Dendritic cell treated with granulocyte-macrophage colony-stimulating factor and Interleukin-4, amounts not matched to agents 40 ng/mL and 50 ng/mL, for 4 days (primary cell): ENCODE measurements around the gene MED25.

Experiments used
- H3K27ac Mint-ChIP-seq: one replicate; pipeline ENCODE4 v1.8.0; 2022; ENCODE audit warnings: mild to moderate bottlenecking, mixed read lengths
- H3K27me3 Mint-ChIP-seq: one replicate; pipeline ENCODE4 v1.8.0; 2022; ENCODE audit warnings: mild to moderate bottlenecking, mixed read lengths
- H3K36me3 Mint-ChIP-seq: one replicate; pipeline ENCODE4 v1.8.0; 2022; ENCODE audit warnings: low read depth, mixed read lengths
- H3K4me1 Mint-ChIP-seq: one replicate; pipeline ENCODE4 v1.8.0; 2022; ENCODE audit warnings: low read depth, mixed read lengths
- H3K4me3 Mint-ChIP-seq: one replicate; pipeline ENCODE4 v1.8.0; 2022; ENCODE audit warnings: mild to moderate bottlenecking, moderate library complexity, mixed read lengths
- H3K9me3 Mint-ChIP-seq: one replicate; pipeline ENCODE4 v1.8.0; 2022; ENCODE audit warnings: mixed read lengths
- intact Hi-C: fragments of 100-400 bp; cut with micrococcal nuclease; formaldehyde crosslinking; loops from one replicate; pipeline ENCODE4 v1.15.0; 2022

MED25 gene

DNA sequence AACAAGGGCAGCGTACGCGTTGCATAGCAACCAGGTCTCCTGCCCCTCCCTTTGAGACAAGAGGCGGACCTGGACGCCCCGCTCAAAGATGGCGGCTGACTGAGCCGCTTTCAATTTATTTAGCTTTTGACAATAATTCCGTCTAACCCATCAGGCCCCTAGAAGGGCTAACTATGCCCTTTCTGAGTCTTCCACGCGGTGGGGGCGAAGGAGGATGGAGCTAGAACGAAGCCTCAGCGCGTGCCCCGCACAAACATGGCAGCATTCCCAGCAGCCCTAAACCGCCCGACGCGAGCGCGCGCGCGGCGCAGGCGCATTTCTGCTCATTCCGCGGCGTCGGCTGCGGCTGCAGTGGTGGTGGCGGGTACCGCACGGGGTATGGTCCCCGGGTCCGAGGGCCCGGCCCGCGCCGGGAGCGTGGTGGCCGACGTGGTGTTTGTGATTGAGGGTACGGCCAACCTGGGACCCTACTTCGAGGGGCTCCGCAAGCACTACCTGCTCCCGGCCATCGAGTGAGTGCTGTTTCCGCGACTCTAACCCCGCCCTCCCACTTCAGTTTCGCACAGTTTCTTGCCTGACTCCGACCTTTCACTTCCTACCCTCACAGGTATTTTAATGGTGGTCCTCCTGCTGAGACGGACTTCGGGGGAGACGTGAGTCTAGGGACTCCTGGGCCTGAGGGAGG lies at the start of gene MED25:
Gene MED25, plus strand, starts transcription at position 326 of the 685 bp plus-strand sequence. Its CDS starts 53 bp downstream, at position 379.
- Mint-ChIP-seq H3K4me3 (peak within 1 kb of the TSS; percentile 99), H3K9me3 (no peaks in the 10 kb centered on the region), H3K27ac (peak within 1 kb of the TSS; percentile 98), H3K27me3 (no peaks in the 10 kb centered on the region), H3K4me1 (peaks cover 34% of the 10 kb centered on the region), H3K36me3 (peaks cover 53% of the 10 kb centered on the region)
- intact Hi-C loops: loop anchor here (5.0 kb wide), 1 partner anchor 49 kb away; the partner anchor contains the start of gene PNKP

DNA sequence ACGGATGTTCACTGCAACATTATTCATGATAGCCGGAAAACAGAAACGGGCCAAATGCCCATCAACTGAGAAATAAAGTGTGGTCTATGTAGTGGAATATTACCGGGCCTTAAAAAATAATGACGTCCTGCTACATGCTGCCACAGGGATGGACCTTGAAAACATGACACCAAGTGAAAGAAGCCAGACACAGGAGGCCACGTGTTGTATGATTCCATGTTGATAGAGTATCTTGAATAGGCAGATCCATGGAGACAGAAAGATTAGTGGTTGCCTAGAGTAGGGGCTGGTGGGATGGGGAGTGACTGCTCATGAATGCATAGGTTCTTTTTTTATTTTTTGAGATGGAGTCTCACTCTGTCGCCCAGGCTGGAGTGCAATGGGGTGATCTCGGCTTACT lies 47.6 kb upstream of the MED25 start:
- Mint-ChIP-seq H3K4me3 (no peak overlapping the region), H3K27me3 (no peaks in the 10 kb centered on the region), H3K4me1 (peaks cover 62% of the 10 kb centered on the region), H3K9me3 (no peaks in the 10 kb centered on the region), H3K36me3 (peaks cover 65% of the 10 kb centered on the region), H3K27ac (no peak overlapping the region)
- intact Hi-C loops: no loop called here

DNA sequence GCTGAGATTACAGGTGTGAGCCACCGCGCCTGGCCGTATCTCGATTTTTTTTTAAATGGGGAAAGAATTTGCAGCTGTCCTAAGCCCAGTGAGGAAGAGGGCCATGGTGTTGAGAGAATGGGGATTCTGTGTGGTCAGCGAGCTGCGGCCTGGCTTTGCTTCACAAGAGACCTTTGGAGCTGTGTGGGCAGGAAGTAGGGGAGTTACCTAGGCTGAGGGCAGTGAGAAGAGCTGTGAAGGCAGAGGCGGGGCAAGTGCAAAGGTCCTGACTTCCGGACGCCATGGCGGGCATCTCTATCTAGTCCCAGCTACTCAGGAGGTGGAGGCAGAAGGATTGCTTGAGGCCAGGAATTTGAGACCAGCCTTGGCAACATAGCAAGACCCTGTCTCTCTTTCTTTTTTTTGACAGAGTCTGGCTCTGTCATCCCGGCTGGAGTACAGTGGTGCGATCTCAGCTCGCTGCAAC lies 46.4 kb upstream of the MED25 start:
- no peaks in the 10 kb centered on the region for H3K27me3 Mint-ChIP-seq
- H3K27ac Mint-ChIP-seq: no peak overlapping the region
- intact Hi-C loops: no loop called here
- no peak overlapping the region for H3K4me3 Mint-ChIP-seq
- no peaks in the 10 kb centered on the region for H3K9me3 Mint-ChIP-seq
- H3K36me3 Mint-ChIP-seq: peaks cover 77% of the 10 kb centered on the region
- peaks cover 62% of the 10 kb centered on the region for H3K4me1 Mint-ChIP-seq

DNA sequence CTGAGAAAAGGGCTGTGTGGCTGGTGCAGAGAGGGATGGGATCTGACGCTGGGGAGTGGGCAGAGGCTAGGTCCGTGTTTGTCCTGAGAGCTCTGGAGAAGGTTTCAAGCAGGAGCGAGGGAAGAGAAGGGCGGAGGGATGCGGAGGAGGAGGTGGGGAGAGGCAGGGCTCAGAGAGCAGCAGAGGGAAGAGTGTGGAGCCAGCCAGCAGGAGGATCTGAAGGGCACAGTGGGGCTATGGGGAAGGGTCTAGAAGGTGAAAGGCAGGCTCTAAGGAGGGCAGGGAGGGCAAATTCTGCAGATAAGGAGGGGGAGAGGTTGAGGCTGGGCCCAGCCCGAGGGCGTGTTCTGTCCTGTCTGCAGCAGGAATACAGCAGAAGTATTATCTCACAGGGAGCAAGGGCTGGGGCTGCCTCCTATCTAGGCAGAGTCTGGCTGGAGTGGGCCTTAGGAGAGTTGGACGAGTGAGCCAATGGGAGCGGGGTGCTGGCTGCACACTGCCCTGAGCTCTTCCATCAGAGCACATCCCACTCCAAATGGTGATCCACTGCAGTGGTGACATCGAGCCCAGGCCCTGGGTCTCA lies 45.1 kb upstream of the MED25 start:
- intact Hi-C loops: no loop called here
- H3K4me3 Mint-ChIP-seq: no peak overlapping the region
- peaks cover 67% of the 10 kb centered on the region for H3K36me3 Mint-ChIP-seq
- H3K27me3 Mint-ChIP-seq: no peaks in the 10 kb centered on the region
- H3K4me1 Mint-ChIP-seq: peaks cover 53% of the 10 kb centered on the region
- peak overlapping the region; percentile 56 for H3K27ac Mint-ChIP-seq
- H3K9me3 Mint-ChIP-seq: no peaks in the 10 kb centered on the region

DNA sequence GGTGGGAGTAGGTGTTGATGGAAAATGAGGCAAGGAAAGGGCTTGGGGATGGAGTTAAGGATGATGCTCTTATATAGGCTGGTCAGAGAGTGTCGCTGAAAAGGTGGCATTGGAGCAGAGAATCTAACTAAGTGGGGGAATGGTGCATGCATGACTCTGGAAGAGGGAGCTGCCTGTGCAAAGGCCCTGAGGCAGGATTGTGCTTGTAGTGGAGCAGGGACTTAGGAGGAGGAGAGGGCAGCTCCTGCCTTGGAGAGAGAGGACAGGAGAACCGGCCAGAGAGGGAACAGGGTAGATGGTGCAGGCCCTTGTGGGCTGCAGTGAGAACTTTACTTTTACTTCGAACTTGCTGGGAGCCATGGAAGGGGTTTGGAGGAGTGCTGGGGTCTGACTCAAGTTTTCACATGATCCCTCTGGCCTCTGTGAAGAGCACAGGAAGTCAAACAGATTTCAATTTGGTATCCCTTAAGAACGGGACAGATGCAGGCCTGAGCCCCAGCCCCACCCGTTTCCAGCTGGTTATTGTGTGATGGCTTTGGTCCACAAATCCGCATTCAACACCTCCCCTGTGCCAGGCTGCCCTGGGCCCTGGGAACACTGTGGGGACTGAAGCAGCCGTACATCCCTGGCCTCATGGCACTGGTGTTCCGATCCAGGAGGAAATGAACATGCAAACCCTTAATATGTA lies 44.3 kb upstream of the MED25 start:
- intact Hi-C loops: no loop called here
- no peaks in the 10 kb centered on the region for H3K27me3 Mint-ChIP-seq
- H3K27ac Mint-ChIP-seq: peak overlapping the region; percentile 56
- H3K36me3 Mint-ChIP-seq: peaks cover 67% of the 10 kb centered on the region
- no peaks in the 10 kb centered on the region for H3K9me3 Mint-ChIP-seq
- H3K4me1 Mint-ChIP-seq: peaks cover 52% of the 10 kb centered on the region
- no peak overlapping the region for H3K4me3 Mint-ChIP-seq

DNA sequence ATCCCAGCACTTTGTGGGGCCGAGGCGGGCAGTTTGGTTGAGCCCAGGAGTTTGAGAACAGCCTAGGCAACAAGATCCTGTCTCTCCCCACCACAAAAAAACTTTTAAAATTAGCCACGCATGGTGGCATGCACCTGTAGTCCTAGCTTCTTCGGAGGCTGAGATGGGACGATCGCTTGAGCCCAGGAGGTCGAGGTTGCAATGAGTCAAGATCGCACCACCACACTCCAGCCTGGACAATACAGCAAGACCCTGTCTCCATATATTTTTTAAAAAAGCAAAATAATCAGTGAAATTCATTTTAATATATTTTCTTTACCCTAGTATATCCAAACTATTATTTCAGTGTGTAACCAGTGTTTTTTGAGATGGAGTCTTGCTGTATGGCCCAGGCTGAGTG lies 43.1 kb upstream of the MED25 start:
- H3K36me3 Mint-ChIP-seq: peaks cover 55% of the 10 kb centered on the region
- H3K27me3 Mint-ChIP-seq: no peaks in the 10 kb centered on the region
- no peaks in the 10 kb centered on the region for H3K9me3 Mint-ChIP-seq
- intact Hi-C loops: no loop called here
- H3K27ac Mint-ChIP-seq: no peak overlapping the region
- no peak overlapping the region for H3K4me3 Mint-ChIP-seq
- peaks cover 47% of the 10 kb centered on the region for H3K4me1 Mint-ChIP-seq

DNA sequence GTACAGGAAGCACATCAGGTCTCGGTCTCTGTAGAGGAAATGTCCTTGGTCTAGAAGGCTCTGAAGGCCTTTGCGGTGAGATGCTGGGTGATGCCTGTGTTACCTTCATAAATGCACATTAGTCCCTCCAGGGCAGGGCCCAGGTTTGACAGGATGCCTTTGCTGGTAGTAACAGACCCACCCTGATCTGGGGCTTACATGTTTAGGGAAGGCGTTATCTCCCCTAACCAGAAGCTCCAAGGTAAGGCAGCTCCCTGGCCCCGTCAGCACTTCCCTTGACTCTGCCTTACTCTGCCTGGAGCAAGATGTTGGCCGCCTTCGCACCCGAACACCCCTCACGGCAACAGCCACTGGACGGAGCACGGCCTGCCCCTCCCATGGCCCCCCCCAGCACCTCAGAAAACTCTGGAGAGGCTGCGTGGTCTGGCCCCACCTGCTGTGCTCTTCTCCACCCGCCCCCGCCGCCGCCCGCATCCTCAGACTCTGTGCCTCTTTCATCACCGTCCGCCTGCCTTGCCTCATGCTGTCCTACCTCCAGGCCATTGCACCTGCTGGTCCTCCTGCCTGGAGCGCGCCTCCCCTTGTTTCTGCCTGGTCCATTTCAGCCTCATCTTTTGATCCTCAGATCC lies 42.2 kb upstream of the MED25 start:
- Mint-ChIP-seq H3K9me3 (no peaks in the 10 kb centered on the region), H3K36me3 (peaks cover 55% of the 10 kb centered on the region), H3K27ac (peak overlapping the region; percentile 56)

DNA sequence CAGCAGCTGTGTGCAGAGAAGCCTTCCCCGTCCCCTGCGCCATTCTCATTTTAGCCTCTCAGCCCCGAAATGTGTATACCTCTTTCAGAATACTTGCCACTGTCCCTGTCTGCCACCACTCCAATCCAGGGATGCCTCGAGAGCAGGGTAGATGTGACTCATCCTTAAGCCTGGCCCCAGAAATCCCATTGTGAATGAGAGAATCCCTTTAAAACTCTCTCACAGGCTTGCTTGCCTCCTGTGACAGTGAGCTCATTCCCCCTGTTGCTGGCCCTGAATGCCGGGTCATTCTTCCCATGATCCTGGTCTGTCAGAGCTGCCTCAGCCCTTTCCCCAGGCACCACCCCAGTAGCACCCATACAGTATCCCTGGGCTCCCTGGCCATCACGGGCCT lies 41.7 kb upstream of the MED25 start:
- H3K27me3 Mint-ChIP-seq: no peaks in the 10 kb centered on the region
- H3K4me1 Mint-ChIP-seq: peaks cover 56% of the 10 kb centered on the region
- peak overlapping the region; percentile 56 for H3K27ac Mint-ChIP-seq
- no peaks in the 10 kb centered on the region for H3K9me3 Mint-ChIP-seq
- intact Hi-C loops: no loop called here
- H3K4me3 Mint-ChIP-seq: no peak overlapping the region
- peaks cover 53% of the 10 kb centered on the region for H3K36me3 Mint-ChIP-seq

More for the DNA sequence above, 42.2 kb upstream of the MED25 start:
- Mint-ChIP-seq H3K4me1 (peaks cover 52% of the 10 kb centered on the region), H3K27me3 (no peaks in the 10 kb centered on the region), H3K4me3 (no peak overlapping the region)
- intact Hi-C loops: no loop called here

DNA sequence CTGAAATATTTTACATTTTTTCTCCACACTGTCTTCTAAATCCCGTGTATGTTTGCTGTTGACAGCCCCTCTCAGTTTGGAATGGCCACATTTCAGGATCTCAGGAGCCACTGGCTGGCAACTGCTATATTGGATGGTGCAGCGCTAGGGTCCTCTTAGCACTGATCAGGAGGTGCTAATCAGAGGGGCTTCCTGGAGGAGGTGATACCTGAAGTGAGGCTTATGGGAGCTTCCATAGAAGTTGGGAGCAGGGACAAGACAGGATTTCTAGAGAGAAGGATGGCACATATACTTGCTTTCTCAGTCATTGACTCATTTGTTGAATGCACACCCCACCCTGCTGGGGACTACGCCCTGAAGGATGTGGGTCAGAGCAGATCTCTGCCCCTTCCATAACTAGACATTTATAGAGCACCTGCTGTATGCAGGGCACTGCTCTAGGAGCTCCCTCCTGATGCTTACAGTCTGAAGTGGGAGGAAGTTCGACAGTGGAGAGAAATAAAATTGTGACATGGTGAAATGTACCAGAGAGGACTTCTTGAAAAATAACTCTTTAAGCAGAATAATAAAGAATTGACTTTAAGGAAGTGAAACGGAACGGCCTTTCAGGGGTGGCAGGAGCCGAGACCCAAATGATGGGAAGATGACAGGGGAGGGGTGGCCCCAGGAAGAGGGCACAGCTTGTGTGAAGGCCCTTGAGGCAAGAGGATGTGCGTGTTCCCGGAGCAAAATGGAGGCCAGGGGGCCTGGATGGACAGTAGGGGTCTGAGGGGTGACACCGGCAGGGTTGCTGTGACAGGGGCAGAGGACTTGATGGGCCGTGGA lies 38.1 kb upstream of the MED25 start:
- peak overlapping the region; percentile 78 for H3K4me3 Mint-ChIP-seq
- peak overlapping the region; percentile 96 for H3K27ac Mint-ChIP-seq
- H3K27me3 Mint-ChIP-seq: no peaks in the 10 kb centered on the region
- intact Hi-C loops: loop anchor here (2.0 kb wide), 1 partner anchor 63 kb away; no protein-coding TSS in a partner anchor
- H3K36me3 Mint-ChIP-seq: peaks cover 65% of the 10 kb centered on the region
- no peaks in the 10 kb centered on the region for H3K9me3 Mint-ChIP-seq
- H3K4me1 Mint-ChIP-seq: peaks cover 58% of the 10 kb centered on the region

DNA sequence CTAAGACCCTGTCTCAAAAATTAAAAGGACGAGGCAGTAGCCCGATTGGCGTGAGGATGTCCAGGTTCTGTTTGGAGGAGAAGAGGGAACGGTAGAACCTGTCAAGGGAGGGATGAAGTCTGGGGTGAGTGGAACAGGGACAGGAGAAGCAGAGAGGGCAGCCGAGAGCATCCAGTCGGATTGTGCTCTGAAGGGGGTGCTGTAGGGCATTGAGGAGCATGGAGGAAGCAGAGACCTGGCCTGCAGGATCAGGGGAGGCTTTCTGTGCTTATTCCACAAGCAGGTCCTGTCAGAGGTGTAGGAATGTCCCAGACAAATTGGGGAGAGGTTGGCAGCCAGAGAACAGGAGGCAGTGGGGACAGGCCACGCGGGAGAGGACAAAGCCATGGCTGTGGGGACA lies 37.2 kb upstream of the MED25 start:
- Mint-ChIP-seq H3K27ac (peak overlapping the region; percentile 96), H3K36me3 (peaks cover 67% of the 10 kb centered on the region), H3K27me3 (no peaks in the 10 kb centered on the region), H3K4me3 (peak overlapping the region; percentile 78), H3K4me1 (peaks cover 63% of the 10 kb centered on the region), H3K9me3 (no peaks in the 10 kb centered on the region)
- intact Hi-C loops: loop anchor here (2.0 kb wide), 1 partner anchor 64 kb away; no protein-coding TSS in a partner anchor

DNA sequence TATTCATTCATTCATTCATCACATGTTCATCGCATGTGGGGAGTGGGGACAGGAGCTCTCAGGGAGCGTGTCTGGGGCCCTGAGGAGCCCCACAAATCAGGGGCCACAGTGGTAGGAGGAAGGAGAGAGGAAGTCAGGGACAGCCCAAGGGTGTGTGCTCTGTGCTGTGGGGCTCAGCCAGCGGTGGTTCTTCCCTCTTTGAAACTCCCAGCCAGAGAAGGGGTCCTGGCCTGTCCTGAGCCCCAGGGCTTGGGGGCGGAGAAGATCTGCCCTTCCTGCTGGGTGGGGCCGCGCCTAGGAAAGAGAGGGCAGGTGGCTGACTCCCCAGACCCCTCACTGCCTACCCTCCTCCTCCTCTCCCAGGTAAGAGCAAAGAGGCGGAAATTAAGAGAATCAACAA lies 36.7 kb upstream of the MED25 start:
- peak overlapping the region; percentile 78 for H3K4me3 Mint-ChIP-seq
- H3K27ac Mint-ChIP-seq: peak overlapping the region; percentile 96
- H3K4me1 Mint-ChIP-seq: peaks cover 61% of the 10 kb centered on the region
- H3K27me3 Mint-ChIP-seq: no peaks in the 10 kb centered on the region
- H3K36me3 Mint-ChIP-seq: peaks cover 67% of the 10 kb centered on the region
- H3K9me3 Mint-ChIP-seq: no peaks in the 10 kb centered on the region
- intact Hi-C loops: loop anchor here (2.0 kb wide), 1 partner anchor 65 kb away; no protein-coding TSS in a partner anchor

DNA sequence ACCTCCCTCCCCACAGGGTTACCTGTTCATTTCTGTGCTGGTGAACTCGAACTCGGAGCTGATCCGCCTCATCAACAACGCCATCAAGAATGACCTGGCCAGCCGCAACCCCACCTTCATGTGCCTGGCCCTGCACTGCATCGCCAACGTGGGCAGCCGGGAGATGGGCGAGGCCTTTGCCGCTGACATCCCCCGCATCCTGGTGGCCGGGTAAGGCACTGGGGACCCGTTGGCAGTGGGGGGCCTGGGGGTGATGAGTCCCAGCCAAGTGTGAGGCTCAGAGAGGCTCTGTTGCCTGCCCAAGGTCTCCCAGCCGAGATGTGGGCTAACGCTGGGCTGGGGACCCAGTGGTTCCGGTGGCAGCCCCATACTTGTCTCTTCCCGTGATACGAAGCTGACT lies 35.6 kb upstream of the MED25 start:
- Mint-ChIP-seq H3K4me3 (peak overlapping the region; percentile 78), H3K27ac (peak overlapping the region; percentile 96)

DNA sequence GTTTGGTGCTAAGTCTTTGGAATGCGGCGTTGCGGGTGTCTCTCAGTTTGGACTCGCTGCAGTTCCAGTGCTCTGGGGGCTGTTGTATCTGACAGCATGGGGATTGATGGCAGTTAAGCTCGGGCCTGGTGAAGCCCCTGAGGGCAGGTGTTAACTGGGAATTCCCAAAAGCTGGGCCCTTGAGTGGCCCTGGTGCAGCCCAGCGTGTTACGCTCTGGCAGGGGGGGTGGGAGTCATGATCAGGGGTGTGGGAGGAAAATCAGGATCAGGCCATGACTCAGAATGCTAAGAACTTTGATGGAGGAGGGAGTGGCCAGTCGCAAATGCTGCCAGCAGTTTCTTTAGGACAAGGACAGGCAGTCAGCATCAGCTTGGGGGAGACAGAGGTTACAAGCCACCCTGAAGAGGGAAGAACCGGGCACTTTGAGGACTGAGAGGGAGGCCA lies 31.7 kb upstream of the MED25 start:
- Mint-ChIP-seq H3K27ac (peak overlapping the region; percentile 12), H3K4me1 (peaks cover 43% of the 10 kb centered on the region), H3K36me3 (peaks cover 97% of the 10 kb centered on the region), H3K4me3 (no peak overlapping the region), H3K9me3 (no peaks in the 10 kb centered on the region), H3K27me3 (no peaks in the 10 kb centered on the region)
- intact Hi-C loops: no loop called here

More for the DNA sequence above, 35.6 kb upstream of the MED25 start:
- Mint-ChIP-seq H3K27me3 (no peaks in the 10 kb centered on the region), H3K9me3 (no peaks in the 10 kb centered on the region), H3K36me3 (peaks cover 72% of the 10 kb centered on the region), H3K4me1 (peaks cover 64% of the 10 kb centered on the region)
- intact Hi-C loops: no loop called here
